Measurements from ENCODE around the gene NHSL2. TPM values are rescaled to one million over a fixed set of nuclear protein-coding genes. Genes with fewer than 3 reads are reported as not detected.

NHSL2 gene
- total RNA-seq, 1 experiment from 2014 or later: 0.58 TPM

- Histone ChIP-seq H3K27ac (ENCODE audit: low read depth, low read length, poor library complexity, severe bottlenecking) (no peak overlapping the region), H3K9me3 (ENCODE audit: low read depth, low read length, poor library complexity, severe bottlenecking) (no peaks in the 10 kb centered on the region), H3K36me3 (ENCODE audit: insufficient read depth, low read length, poor library complexity, severe bottlenecking) (no peaks in the 10 kb centered on the region), H3K4me1 (ENCODE audit: insufficient read depth, low read length, poor library complexity, severe bottlenecking) (no peaks in the 10 kb centered on the region), H3K4me3 (ENCODE audit: low read depth, low read length, poor library complexity, severe bottlenecking) (peak overlapping the region; percentile 25), H3K27me3 (replicated peaks; ENCODE audit: insufficient read depth, low read depth, low read length, poor library complexity) (peaks cover 14% of the 10 kb centered on the region)
- intact Hi-C loops (cut with micrococcal nuclease; ENCODE audit: unreplicated experiment): no loop called here
- ChIA-PET POLR2A (ENCODE audit: low non-redundant PET) (no interaction called here), CTCF (no interaction called here)
- no peak for DNase-seq (ENCODE audit: low spot score)
- BruUV-seq (replicated peaks): no TSS peak
- TF ChIP-seq CTCF (conservative IDR thresholded peaks at IDR 0.05; ENCODE audit: low read depth, low read length) (no peak), EZH2 (IDR thresholded peaks at IDR 0.05; ENCODE audit: borderline replicate concordance, low read depth, low read length, poor library complexity, severe bottlenecking) (no peak)
Observed at GRCh38 chrX:72069350-72070160, 158.9 kb downstream of the NHSL2 start.

- Histone ChIP-seq H3K9me3 (ENCODE audit: low read depth, low read length, poor library complexity, severe bottlenecking) (no peaks in the 10 kb centered on the region), H3K27ac (ENCODE audit: low read depth, low read length, poor library complexity, severe bottlenecking) (no peak overlapping the region), H3K4me1 (ENCODE audit: insufficient read depth, low read length, poor library complexity, severe bottlenecking) (no peaks in the 10 kb centered on the region), H3K36me3 (ENCODE audit: insufficient read depth, low read length, poor library complexity, severe bottlenecking) (no peaks in the 10 kb centered on the region), H3K27me3 (replicated peaks; ENCODE audit: insufficient read depth, low read depth, low read length, poor library complexity) (peaks cover 14% of the 10 kb centered on the region), H3K4me3 (ENCODE audit: low read depth, low read length, poor library complexity, severe bottlenecking) (no peak overlapping the region)
- intact Hi-C loops (cut with micrococcal nuclease; ENCODE audit: unreplicated experiment): no loop called here
- CTCF ChIA-PET: no interaction called here
- POLR2A ChIA-PET (ENCODE audit: low non-redundant PET): no interaction called here
- DNase-seq (ENCODE audit: low spot score): no peak
- no peak for TF ChIP-seq CTCF (conservative IDR thresholded peaks at IDR 0.05; ENCODE audit: low read depth, low read length)
- TF ChIP-seq EZH2 (IDR thresholded peaks at IDR 0.05; ENCODE audit: borderline replicate concordance, low read depth, low read length, poor library complexity, severe bottlenecking): no peak
- no TSS peak for BruUV-seq (replicated peaks)
Observed at GRCh38 chrX:72071213-72071612, 160.6 kb downstream of the NHSL2 start.

- ChIA-PET CTCF (interaction anchor here (0.5 kb wide), 1 partner anchor 12 kb away, joined by 8 read pairs; no protein-coding TSS in a partner anchor), POLR2A (ENCODE audit: low non-redundant PET) (no interaction called here)
- TF ChIP-seq CTCF (conservative IDR thresholded peaks at IDR 0.05; ENCODE audit: low read depth, low read length) (no peak), EZH2 (IDR thresholded peaks at IDR 0.05; ENCODE audit: borderline replicate concordance, low read depth, low read length, poor library complexity, severe bottlenecking) (no peak)
- no peak for DNase-seq (ENCODE audit: low spot score)
- no TSS peak for BruUV-seq (replicated peaks)
- no peak overlapping the region for H3K4me3 ChIP-seq (ENCODE audit: low read depth, low read length, poor library complexity, severe bottlenecking)
- H3K27ac ChIP-seq (ENCODE audit: low read depth, low read length, poor library complexity, severe bottlenecking): no peak overlapping the region
- H3K9me3 ChIP-seq (ENCODE audit: low read depth, low read length, poor library complexity, severe bottlenecking): no peaks in the 10 kb centered on the region
- no peaks in the 10 kb centered on the region for H3K36me3 ChIP-seq (ENCODE audit: insufficient read depth, low read length, poor library complexity, severe bottlenecking)
- no peaks in the 10 kb centered on the region for H3K4me1 ChIP-seq (ENCODE audit: insufficient read depth, low read length, poor library complexity, severe bottlenecking)
- peaks cover 14% of the 10 kb centered on the region for H3K27me3 ChIP-seq (replicated peaks; ENCODE audit: insufficient read depth, low read depth, low read length, poor library complexity)
- intact Hi-C loops (cut with micrococcal nuclease; ENCODE audit: unreplicated experiment): no loop called here
Observed at GRCh38 chrX:72073633-72074032, 163.0 kb downstream of the NHSL2 start.

All from A673 (cell line).